ENCODE results near the gene FAM3C.

DNA sequence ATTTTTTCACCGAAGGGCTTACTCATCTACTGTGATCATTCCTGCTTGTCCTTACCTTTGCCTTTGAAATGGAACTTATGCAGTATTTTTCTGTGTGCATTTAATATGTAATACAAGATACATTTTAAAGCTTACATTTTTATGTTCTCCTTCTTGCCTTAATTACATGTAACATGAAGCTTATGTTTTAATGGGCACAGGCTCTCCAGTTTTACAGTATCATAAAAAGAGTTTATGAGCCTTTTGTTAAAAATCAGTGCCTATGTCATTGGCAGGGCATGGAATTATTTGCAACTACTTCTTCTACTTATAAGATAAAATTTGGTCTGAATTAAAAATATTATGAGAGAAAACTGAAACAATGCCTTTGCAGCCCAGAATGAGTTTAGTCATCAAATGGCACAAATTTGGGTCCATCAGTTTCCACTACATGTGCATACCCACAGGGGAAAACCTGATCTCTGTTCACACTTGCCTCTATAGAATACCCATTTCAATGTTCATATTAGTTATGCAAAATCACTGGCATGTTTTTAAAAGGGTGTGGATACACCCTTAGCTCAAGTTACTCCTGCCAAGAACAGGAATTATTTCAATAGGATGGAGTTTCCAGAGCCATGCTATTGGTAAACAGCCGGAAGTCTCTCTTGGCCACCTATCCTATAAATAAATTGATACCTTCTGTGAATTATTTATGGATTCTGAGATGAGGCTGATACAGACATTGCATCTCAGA is 95.3 kb downstream of the FAM3C start:
- TF ChIP-seq, protein P1, sequence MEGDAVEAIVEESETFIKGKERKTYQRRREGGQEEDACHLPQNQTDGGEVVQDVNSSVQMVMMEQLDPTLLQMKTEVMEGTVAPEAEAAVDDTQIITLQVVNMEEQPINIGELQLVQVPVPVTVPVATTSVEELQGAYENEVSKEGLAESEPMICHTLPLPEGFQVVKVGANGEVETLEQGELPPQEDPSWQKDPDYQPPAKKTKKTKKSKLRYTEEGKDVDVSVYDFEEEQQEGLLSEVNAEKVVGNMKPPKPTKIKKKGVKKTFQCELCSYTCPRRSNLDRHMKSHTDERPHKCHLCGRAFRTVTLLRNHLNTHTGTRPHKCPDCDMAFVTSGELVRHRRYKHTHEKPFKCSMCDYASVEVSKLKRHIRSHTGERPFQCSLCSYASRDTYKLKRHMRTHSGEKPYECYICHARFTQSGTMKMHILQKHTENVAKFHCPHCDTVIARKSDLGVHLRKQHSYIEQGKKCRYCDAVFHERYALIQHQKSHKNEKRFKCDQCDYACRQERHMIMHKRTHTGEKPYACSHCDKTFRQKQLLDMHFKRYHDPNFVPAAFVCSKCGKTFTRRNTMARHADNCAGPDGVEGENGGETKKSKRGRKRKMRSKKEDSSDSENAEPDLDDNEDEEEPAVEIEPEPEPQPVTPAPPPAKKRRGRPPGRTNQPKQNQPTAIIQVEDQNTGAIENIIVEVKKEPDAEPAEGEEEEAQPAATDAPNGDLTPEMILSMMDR (IDR thresholded peaks at IDR 0.05), result no peak
- TF ChIP-seq POLR2A (IDR thresholded peaks at IDR 0.05), result no peak
